ENCODE results near the gene ZNF534.
"Not testable (repeated sequence)": the region's sequence is repeated elsewhere in the genome, so short reads cannot be mapped to it uniquely, and the experiment has no call there.

The ZNF534 gene

DNA sequence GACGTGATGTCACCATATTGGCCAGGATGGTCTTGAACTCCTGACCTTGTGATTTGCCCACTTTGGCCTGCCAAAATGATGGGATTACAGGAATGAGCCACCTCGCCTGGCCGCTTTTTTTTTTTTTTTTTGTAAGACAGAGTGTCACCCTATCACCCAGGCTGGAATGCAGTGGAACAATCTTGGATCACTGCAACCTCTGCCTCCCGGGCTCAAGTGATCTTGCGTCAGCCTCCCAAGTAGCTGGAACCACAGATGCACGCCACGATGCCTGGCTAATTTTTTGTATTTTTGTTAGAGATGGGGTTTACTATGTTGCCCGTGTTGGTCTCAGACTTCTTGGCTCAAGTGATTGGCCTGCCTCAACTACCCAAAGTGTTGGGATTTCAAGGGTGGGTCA lies 69.6 kb downstream of the ZNF534 start:
- DNase-seq (ENCODE audit: low read depth in 2 of 2), result no peak

DNA sequence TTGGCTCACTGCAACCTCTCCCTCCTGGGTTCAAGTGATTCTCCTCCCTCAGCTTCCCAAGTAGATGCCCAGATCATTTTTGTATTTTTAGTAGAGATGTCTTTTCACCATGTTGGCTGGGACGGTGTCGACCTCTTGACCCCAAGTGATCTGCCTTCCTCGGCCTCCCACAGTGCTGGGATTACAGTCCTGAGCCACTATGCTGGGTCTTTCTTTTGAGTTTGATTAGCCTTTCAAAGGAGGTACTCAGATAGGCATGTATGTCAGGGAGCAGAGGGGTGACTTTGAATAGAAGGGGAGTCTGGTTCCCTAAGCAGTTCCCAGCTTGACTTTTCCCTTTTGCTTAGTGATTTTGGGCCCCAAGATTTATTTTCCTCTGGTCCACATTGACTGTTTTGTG lies 71.5 kb downstream of the ZNF534 start:
- DNase-seq (ENCODE audit: low read depth in 2 of 2), result not testable (repeated sequence)

DNA sequence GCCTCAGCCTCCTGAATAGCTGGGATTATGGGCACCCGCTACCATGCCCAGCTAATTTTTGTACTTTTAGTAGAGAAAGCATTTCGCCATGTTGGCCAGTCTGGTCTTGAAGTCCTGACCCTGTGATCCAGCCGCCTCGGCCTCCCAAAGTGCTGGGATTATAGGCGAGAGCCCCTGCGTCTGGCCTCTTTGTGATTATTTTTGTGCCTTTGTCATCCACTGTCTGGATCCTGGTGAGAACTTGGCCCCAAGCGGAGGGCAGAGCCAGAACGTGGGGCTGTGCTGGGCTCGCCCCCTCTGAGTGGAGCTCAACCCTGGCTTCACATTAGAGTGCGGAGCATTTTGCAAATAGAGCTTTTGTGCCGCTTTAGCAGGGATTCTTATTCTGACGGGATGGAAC lies 72.0 kb downstream of the ZNF534 start:
- not testable (repeated sequence) for DNase-seq (ENCODE audit: low read depth in 2 of 2)
